ENCODE results near the gene IL22RA2. TPM values are rescaled to one million over a fixed set of nuclear protein-coding genes. Genes with fewer than 3 reads are reported as not detected.

IL22RA2 gene
- total RNA-seq, 4 donors from 2014 or later, result not detected

DNA sequence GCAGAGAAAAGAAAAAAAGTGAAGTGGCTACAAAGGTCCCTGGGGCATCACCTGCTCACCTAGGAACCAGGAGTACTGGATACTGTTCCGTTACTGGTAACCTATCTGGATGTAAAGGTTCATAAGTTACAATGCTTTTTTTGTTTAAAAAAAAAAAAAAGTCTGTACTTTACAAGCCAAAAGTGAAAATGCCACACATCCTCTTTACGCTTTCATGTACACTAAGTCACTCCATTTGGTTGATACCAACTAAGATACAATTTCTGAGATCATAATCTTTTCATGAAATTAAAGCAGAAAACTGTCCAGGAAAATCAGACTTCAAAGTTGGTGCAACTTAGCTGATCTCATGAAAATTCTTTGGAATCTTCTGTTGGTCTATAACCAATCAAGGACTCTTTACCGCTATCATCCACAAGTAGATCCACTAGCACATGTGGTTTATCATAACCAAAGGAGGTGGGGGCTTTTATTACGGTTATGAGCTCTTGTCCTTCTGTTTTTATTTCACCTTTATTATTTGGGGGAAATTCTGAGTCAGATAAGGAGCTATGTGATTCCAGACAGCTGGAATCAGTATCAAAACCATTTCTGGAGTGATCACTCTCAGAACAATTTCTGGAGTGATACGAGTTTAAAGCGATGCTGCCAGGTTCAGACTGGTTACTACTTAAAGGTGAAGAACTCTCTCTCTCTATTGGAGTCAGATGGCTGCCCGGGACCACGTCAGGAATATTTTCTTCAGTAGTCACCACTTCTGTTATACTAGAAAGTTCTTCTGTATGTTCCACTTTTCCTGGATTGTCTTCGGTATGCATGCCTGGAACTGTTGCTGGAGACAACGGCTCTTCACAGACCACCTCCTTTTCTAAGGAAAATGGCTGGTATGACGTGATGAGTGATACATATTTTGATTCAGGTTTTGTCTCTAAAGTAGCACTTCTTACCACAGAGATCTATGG lies 24.5 kb upstream of the IL22RA2 start:
- WGBS, 2 donors, result 96 to 97% methylated on average over 11 of the region's 11 CpGs

DNA sequence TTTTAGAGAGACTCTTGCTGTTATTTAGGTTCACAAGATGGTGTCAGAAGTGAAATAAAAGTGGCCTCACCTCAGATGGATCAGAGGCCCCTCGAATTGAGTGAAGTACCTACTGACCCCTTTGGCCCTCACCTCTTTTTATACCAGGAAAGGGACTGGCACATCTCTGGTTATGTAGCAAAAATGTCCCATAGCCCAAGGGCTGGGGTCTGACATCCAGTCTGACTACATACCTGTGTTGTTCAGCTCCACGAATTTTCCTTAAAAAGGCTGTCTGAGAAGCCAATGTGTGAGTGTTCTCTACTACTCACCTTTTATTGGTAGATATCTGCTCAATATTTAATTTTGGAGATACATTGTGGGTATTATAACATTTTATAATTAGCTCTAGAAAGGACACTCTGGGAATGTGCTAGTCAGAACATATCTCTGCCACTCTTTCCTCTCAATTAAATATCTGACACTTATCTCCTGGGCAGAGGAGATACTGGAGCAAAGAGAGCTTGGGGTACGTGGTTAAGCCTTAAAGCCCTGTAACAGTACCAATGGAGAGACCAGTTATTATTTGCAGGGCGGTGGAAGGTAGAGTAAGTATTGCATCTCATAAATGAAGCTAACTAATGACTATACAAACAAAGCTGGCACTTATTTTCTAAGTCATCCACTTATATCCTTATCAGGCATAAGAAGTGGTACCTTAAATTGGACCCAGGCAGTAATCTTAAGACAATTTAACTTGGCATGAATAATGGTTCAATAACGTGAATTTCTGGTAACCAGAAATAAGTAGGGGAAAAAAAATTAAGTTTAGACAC lies 20.0 kb upstream of the IL22RA2 start:
- TF ChIP-seq POLR2A (IDR thresholded peaks at IDR 0.05), result no peak
- TF ChIP-seq, protein P1, sequence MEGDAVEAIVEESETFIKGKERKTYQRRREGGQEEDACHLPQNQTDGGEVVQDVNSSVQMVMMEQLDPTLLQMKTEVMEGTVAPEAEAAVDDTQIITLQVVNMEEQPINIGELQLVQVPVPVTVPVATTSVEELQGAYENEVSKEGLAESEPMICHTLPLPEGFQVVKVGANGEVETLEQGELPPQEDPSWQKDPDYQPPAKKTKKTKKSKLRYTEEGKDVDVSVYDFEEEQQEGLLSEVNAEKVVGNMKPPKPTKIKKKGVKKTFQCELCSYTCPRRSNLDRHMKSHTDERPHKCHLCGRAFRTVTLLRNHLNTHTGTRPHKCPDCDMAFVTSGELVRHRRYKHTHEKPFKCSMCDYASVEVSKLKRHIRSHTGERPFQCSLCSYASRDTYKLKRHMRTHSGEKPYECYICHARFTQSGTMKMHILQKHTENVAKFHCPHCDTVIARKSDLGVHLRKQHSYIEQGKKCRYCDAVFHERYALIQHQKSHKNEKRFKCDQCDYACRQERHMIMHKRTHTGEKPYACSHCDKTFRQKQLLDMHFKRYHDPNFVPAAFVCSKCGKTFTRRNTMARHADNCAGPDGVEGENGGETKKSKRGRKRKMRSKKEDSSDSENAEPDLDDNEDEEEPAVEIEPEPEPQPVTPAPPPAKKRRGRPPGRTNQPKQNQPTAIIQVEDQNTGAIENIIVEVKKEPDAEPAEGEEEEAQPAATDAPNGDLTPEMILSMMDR (IDR thresholded peaks at IDR 0.05), result no peak
- WGBS, 2 donors, result 67 to 73% methylated on average over 5 of the region's 5 CpGs
- Histone ChIP-seq H3K9me3 (no peaks in the 10 kb centered on the region), H3K27ac (no peak overlapping the region), H3K4me3 (replicated peaks in 1 of 3) (no peak overlapping the region), H3K4me1 (peaks cover 0 to 10% of the 10 kb centered on the region in 2 donors), H3K36me3 (peaks cover 6 to 19% of the 10 kb centered on the region in 2 donors), H3K27me3 (no peaks in the 10 kb centered on the region)
- intact Hi-C loops (cut with DNase I), result no loop called here
- no peak for DNase-seq

More for the DNA sequence above, 24.5 kb upstream of the IL22RA2 start:
- Histone ChIP-seq H3K36me3 (peaks cover 15 to 41% of the 10 kb centered on the region in 2 donors), H3K4me3 (replicated peaks in 1 of 3) (no peak overlapping the region), H3K9me3 (no peaks in the 10 kb centered on the region), H3K27me3 (no peaks in the 10 kb centered on the region), H3K27ac (no peak overlapping the region), H3K4me1 (peaks cover 0 to 4% of the 10 kb centered on the region in 2 donors)
- DNase-seq, result no peak
- no peak for TF ChIP-seq POLR2A (IDR thresholded peaks at IDR 0.05)
- TF ChIP-seq, protein P1 (IDR thresholded peaks at IDR 0.05), result no peak
- intact Hi-C loops (cut with DNase I), result no loop called here

DNA sequence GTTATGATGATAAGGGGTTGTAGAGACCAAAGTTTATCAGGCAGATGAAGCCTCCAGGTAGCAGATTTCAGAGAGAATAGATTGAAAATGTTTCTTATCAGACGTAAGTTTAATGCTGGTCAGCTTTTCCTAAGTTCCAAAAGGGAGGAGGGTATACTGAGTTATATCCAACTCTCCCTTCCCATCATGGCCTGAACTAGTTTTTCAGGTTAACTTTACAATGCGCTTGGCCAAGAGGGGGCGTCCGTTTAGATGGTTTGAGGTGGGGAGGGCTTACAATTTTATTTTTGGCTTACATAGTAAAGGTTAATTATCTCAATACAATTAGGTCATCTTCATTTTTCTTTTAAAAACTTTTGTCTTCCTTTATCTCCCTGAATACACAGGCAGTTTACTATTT lies 19.4 kb upstream of the IL22RA2 start:
- intact Hi-C loops (cut with DNase I), result no loop called here
- TF ChIP-seq, protein P1 (IDR thresholded peaks at IDR 0.05), result no peak
- WGBS, 2 donors, result 88 to 89% methylated on average over 4 of the region's 4 CpGs

DNA sequence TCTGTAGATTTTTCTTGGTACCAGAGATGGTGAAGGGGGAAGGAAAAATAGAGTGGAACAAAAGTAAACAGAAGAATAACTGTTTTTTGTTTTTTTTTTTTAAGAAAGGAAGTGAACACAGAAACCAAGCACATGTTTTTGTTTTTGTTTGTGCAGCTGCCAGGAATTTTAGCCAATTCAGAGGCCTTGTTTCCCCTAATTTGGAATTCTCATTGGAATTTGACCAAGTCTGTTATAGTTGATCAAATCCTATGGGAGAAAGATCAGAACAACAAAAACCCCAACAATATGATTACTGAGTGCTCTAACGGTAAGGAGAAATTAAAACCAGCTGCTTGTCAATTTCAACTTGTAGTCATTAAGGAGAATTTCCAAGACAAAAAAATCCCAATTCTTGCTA lies 18.2 kb upstream of the IL22RA2 start:
- intact Hi-C loops (cut with DNase I), result no loop called here
- H3K4me1 ChIP-seq, result peaks cover 0 to 10% of the 10 kb centered on the region in 2 donors
- H3K4me3 ChIP-seq (replicated peaks in 1 of 3), result no peak overlapping the region
- 73 to 78% methylated on average over 1 of the region's 1 CpG for WGBS, 2 donors
- no peak for TF ChIP-seq POLR2A (IDR thresholded peaks at IDR 0.05)
- TF ChIP-seq, protein P1 (IDR thresholded peaks at IDR 0.05), result no peak
- H3K9me3 ChIP-seq, result no peaks in the 10 kb centered on the region
- no peaks in the 10 kb centered on the region for H3K27me3 ChIP-seq
- no peak for DNase-seq
- no peak overlapping the region for H3K27ac ChIP-seq
- peaks cover 0 to 2% of the 10 kb centered on the region in 2 donors for H3K36me3 ChIP-seq

More for the DNA sequence above, 19.4 kb upstream of the IL22RA2 start:
- Histone ChIP-seq H3K4me1 (peaks cover 0 to 10% of the 10 kb centered on the region in 2 donors), H3K36me3 (peaks cover 0 to 12% of the 10 kb centered on the region in 2 donors), H3K27me3 (no peaks in the 10 kb centered on the region), H3K27ac (no peak overlapping the region), H3K4me3 (replicated peaks in 1 of 3) (no peak overlapping the region), H3K9me3 (no peaks in the 10 kb centered on the region)
- no peak for DNase-seq
